ENCODE data around the gene OAS3.

The OAS3 gene

GRCh38 chr12:113007166-113007565 is 68.9 kb downstream of the OAS3 start:
- no peak overlapping the region for H3K4me3 ChIP-seq (ENCODE audit: low read depth, low read length)
- CTCF ChIA-PET = interaction anchor here (0.8 to 2.3 kb wide), 4 partner anchors 9 to 25 kb away, joined by 3 to 19 read pairs (median 4); no protein-coding TSS in a partner anchor
- DNase-seq (ENCODE audit: low read depth, low spot score) = no peak
- POLR2A ChIA-PET = interaction anchor here (0.6 kb wide), 1 partner anchor 178 kb away, joined by 5 read pairs; the partner anchor contains the start of gene DDX54
- TF ChIP-seq CTCF (IDR thresholded peaks at IDR 0.05; ENCODE audit: insufficient read depth, low read length, missing control alignments) = no peak

GRCh38 chr12:113010701-113011100 is 72.4 kb downstream of the OAS3 start:
- H3K4me3 ChIP-seq (ENCODE audit: low read depth, low read length) = no peak overlapping the region
- TF ChIP-seq CTCF (IDR thresholded peaks at IDR 0.05; ENCODE audit: insufficient read depth, low read length, missing control alignments) = no peak
- POLR2A ChIA-PET = no interaction called here
- CTCF ChIA-PET = interaction anchor here (1.0 to 1.4 kb wide), 3 partner anchors 18 to 39 kb away, joined by 3 to 7 read pairs (median 3); no protein-coding TSS in a partner anchor
- no peak for DNase-seq (ENCODE audit: low read depth, low spot score)

GRCh38 chr12:113014565-113014964 is 76.3 kb downstream of the OAS3 start:
- no peak overlapping the region for H3K4me3 ChIP-seq (ENCODE audit: low read depth, low read length)
- DNase-seq (ENCODE audit: low read depth, low spot score) = no peak
- ChIA-PET POLR2A (no interaction called here), CTCF (no interaction called here)
- no peak for TF ChIP-seq CTCF (IDR thresholded peaks at IDR 0.05; ENCODE audit: insufficient read depth, low read length, missing control alignments)

GRCh38 chr12:113016796-113017195 is 78.5 kb downstream of the OAS3 start:
- no peak for TF ChIP-seq CTCF (IDR thresholded peaks at IDR 0.05; ENCODE audit: insufficient read depth, low read length, missing control alignments)
- DNase-seq (ENCODE audit: low read depth, low spot score) = no peak
- ChIA-PET POLR2A (no interaction called here), CTCF (no interaction called here)
- H3K4me3 ChIP-seq (ENCODE audit: low read depth, low read length) = no peak overlapping the region

GRCh38 chr12:113019025-113019424 is 80.8 kb downstream of the OAS3 start:
- POLR2A ChIA-PET = no interaction called here
- DNase-seq (ENCODE audit: low read depth, low spot score) = no peak
- TF ChIP-seq CTCF (IDR thresholded peaks at IDR 0.05; ENCODE audit: insufficient read depth, low read length, missing control alignments) = no peak
- CTCF ChIA-PET = no interaction called here
- H3K4me3 ChIP-seq (ENCODE audit: low read depth, low read length) = no peak overlapping the region

- DNase-seq (ENCODE audit: low read depth, low spot score) = no peak
- ChIA-PET POLR2A (no interaction called here), CTCF (interaction anchor here (0.7 to 2.8 kb wide), 4 partner anchors 9 to 29 kb away, joined by 3 to 8 read pairs (median 6); no protein-coding TSS in a partner anchor)
- no peak for TF ChIP-seq CTCF (IDR thresholded peaks at IDR 0.05; ENCODE audit: insufficient read depth, low read length, missing control alignments)
- H3K4me3 ChIP-seq (ENCODE audit: low read depth, low read length) = no peak overlapping the region
These were observed 83.2 kb downstream of the OAS3 start for GRCh38 chr12:113021500-113021899.
